Measurements from ENCODE around the gene PAIP2. TPM values are rescaled to one million over a fixed set of nuclear protein-coding genes. Genes with fewer than 3 reads are reported as not detected.
"Not testable (repeated sequence)": the region's sequence is repeated elsewhere in the genome, so short reads cannot be mapped to it uniquely, and the experiment has no call there.

The PAIP2 gene
- total and polyA plus RNA-seq, 2 experiments from 2014 or later = 65.3 to 77.5 TPM

- no peak overlapping the region for H3K27ac ChIP-seq
Observed at GRCh38 chr5:139383993-139384590, 42.4 kb downstream of the PAIP2 start.

GRCh38 chr5:139384591-139385051 lies 43.0 kb downstream of the PAIP2 start:
- Histone ChIP-seq H3K4me3 (no peak overlapping the region), H3K4me2 (no peak overlapping the region), H3K9me3 (ENCODE audit: low read depth) (no peaks in the 10 kb centered on the region), H2AFZ (no peak overlapping the region), H3K9me2 (replicated peaks; ENCODE audit: insufficient read depth) (no peaks in the 10 kb centered on the region), H3K4me1 (ENCODE audit: insufficient read depth) (peaks cover 19% of the 10 kb centered on the region), H3K36me3 (replicated peaks; ENCODE audit: insufficient read depth, low read depth) (no peaks in the 10 kb centered on the region), H3K27me3 (no peaks in the 10 kb centered on the region), H4K20me1 (ENCODE audit: insufficient read depth, poor library complexity, severe bottlenecking) (no peaks in the 10 kb centered on the region), H3K79me2 (no peaks in the 10 kb centered on the region), H3K27ac (no peak overlapping the region)
- WGBS (ENCODE audit: low lambda C conversion rate, missing lambda C conversion rate) = 87% methylated on average over 9 of the region's 9 CpGs
- TF ChIP-seq EZH2 (IDR thresholded peaks at IDR 0.05; ENCODE audit: borderline replicate concordance) (no peak), CTCF (IDR thresholded peaks at IDR 0.05; ENCODE audit: poor library complexity) (no peak), EZH2phosphoT487 (IDR thresholded peaks at IDR 0.05; ENCODE audit: low read depth, severe bottlenecking, unreplicated experiment) (no peak)
- no peak for DNase-seq (ENCODE audit: low spot score)

More at GRCh38 chr5:139383993-139384590, 42.4 kb downstream of the PAIP2 start:
- Histone ChIP-seq H3K4me2 (peak overlapping the region; percentile 62), H3K27me3 (no peaks in the 10 kb centered on the region), H3K9me2 (replicated peaks; ENCODE audit: insufficient read depth) (no peaks in the 10 kb centered on the region), H3K36me3 (replicated peaks; ENCODE audit: insufficient read depth, low read depth) (no peaks in the 10 kb centered on the region), H3K9me3 (ENCODE audit: low read depth) (no peaks in the 10 kb centered on the region), H3K4me3 (no peak overlapping the region), H3K79me2 (no peaks in the 10 kb centered on the region), H4K20me1 (ENCODE audit: insufficient read depth, poor library complexity, severe bottlenecking) (no peaks in the 10 kb centered on the region), H3K4me1 (ENCODE audit: insufficient read depth) (peaks cover 19% of the 10 kb centered on the region), H2AFZ (no peak overlapping the region)
- WGBS (ENCODE audit: low lambda C conversion rate, missing lambda C conversion rate) = 84% methylated on average over 7 of the region's 7 CpGs
- no peak for DNase-seq (ENCODE audit: low spot score)
- TF ChIP-seq EZH2phosphoT487 (IDR thresholded peaks at IDR 0.05; ENCODE audit: low read depth, severe bottlenecking, unreplicated experiment) = no peak
- TF ChIP-seq EZH2 (IDR thresholded peaks at IDR 0.05; ENCODE audit: borderline replicate concordance) = no peak

GRCh38 chr5:139385061-139386049 lies 43.7 kb downstream of the PAIP2 start:
- no peak overlapping the region for H3K27ac ChIP-seq
- H3K36me3 ChIP-seq (replicated peaks; ENCODE audit: insufficient read depth, low read depth) = no peaks in the 10 kb centered on the region
- no peak overlapping the region for H3K4me3 ChIP-seq
- no peaks in the 10 kb centered on the region for H3K9me2 ChIP-seq (replicated peaks; ENCODE audit: insufficient read depth)
- H2AFZ ChIP-seq = no peak overlapping the region
- no peak overlapping the region for H3K4me2 ChIP-seq
- H3K79me2 ChIP-seq = no peaks in the 10 kb centered on the region
- 70% methylated on average over 8 of the region's 8 CpGs for WGBS (ENCODE audit: low lambda C conversion rate, missing lambda C conversion rate)
- TF ChIP-seq CTCF (IDR thresholded peaks at IDR 0.05; ENCODE audit: poor library complexity) (no peak), EZH2phosphoT487 (IDR thresholded peaks at IDR 0.05; ENCODE audit: low read depth, severe bottlenecking, unreplicated experiment) (no peak), EZH2 (IDR thresholded peaks at IDR 0.05; ENCODE audit: borderline replicate concordance) (no peak)
- H3K27me3 ChIP-seq = no peaks in the 10 kb centered on the region
- DNase-seq (ENCODE audit: low spot score) = no peak
- H4K20me1 ChIP-seq (ENCODE audit: insufficient read depth, poor library complexity, severe bottlenecking) = no peaks in the 10 kb centered on the region
- peaks cover 19% of the 10 kb centered on the region for H3K4me1 ChIP-seq (ENCODE audit: insufficient read depth)
- no peaks in the 10 kb centered on the region for H3K9me3 ChIP-seq (ENCODE audit: low read depth)

DNA sequence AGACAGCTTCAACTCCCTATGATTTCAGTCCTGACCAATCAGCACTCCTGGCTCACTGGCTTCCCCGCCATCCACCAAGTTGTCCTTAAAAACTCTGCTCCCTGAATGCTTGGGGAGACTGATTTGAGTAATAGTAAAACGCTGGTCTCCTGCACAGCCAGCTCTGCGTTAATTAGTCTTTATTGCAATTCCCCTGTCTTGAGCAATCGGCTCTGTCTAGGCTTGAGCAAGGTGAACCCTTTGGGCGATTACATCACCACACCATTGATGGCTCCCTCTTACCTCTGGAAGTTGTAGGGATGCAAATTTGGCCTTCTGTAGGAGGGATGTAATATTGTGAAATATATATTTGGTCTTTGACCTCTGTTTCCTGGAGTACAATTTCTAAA lies 44.4 kb downstream of the PAIP2 start:
- Histone ChIP-seq H3K27ac (no peak overlapping the region), H3K9me2 (replicated peaks; ENCODE audit: insufficient read depth) (no peaks in the 10 kb centered on the region), H3K27me3 (no peaks in the 10 kb centered on the region), H4K20me1 (ENCODE audit: insufficient read depth, poor library complexity, severe bottlenecking) (no peaks in the 10 kb centered on the region), H3K4me2 (no peak overlapping the region), H3K4me1 (ENCODE audit: insufficient read depth) (peaks cover 19% of the 10 kb centered on the region), H3K9me3 (ENCODE audit: low read depth) (no peaks in the 10 kb centered on the region), H3K79me2 (no peaks in the 10 kb centered on the region), H3K4me3 (no peak overlapping the region), H3K36me3 (replicated peaks; ENCODE audit: insufficient read depth, low read depth) (no peaks in the 10 kb centered on the region), H2AFZ (no peak overlapping the region)
- 80% methylated on average over 5 of the region's 5 CpGs for WGBS (ENCODE audit: low lambda C conversion rate, missing lambda C conversion rate)
- DNase-seq (ENCODE audit: low spot score) = no peak
- TF ChIP-seq EZH2 (IDR thresholded peaks at IDR 0.05; ENCODE audit: borderline replicate concordance) (no peak), CTCF (IDR thresholded peaks at IDR 0.05; ENCODE audit: poor library complexity) (no peak), EZH2phosphoT487 (IDR thresholded peaks at IDR 0.05; ENCODE audit: low read depth, severe bottlenecking, unreplicated experiment) (no peak)

GRCh38 chr5:139386956-139387355 lies 45.3 kb downstream of the PAIP2 start:
- H3K36me3 ChIP-seq (replicated peaks; ENCODE audit: insufficient read depth, low read depth); H3K9me2 ChIP-seq (replicated peaks; ENCODE audit: insufficient read depth); H3K27ac ChIP-seq; H3K4me3 ChIP-seq; H2AFZ ChIP-seq; H3K79me2 ChIP-seq; H3K27me3 ChIP-seq; H4K20me1 ChIP-seq (ENCODE audit: insufficient read depth, poor library complexity, severe bottlenecking); H3K9me3 ChIP-seq (ENCODE audit: low read depth); H3K4me2 ChIP-seq; DNase-seq (ENCODE audit: low spot score): not testable (repeated sequence)
- H3K4me1 ChIP-seq (ENCODE audit: insufficient read depth) = peaks cover 18% of the 10 kb centered on the region
- 94% methylated on average over 10 of the region's 10 CpGs for WGBS (ENCODE audit: low lambda C conversion rate, missing lambda C conversion rate)
